Stimulated activated CD4-positive, alpha-beta T cell treated with anti-CD3 and anti-CD28 coated beads, Interleukin-12 subunit alpha, Interleukin-12 subunit beta, amount 100 ng/mL, for 24 hours (primary cell): Measurements from ENCODE around the gene UMODL1.

Experiments
- DNase-seq, 2 experiments: peaks; one replicate each; pipeline ENCODE4 v3.0.0-alpha.2; 2020; ENCODE audit warnings: low read depth in 2 of 2

The UMODL1 gene

GRCh38 chr21:42071146-42071737, at the start of gene UMODL1:
Gene UMODL1 (plus strand): TSS chr21:42071317. CDS start chr21:42071317, 0 bp downstream.
- DNase-seq, result no peak

DNA sequence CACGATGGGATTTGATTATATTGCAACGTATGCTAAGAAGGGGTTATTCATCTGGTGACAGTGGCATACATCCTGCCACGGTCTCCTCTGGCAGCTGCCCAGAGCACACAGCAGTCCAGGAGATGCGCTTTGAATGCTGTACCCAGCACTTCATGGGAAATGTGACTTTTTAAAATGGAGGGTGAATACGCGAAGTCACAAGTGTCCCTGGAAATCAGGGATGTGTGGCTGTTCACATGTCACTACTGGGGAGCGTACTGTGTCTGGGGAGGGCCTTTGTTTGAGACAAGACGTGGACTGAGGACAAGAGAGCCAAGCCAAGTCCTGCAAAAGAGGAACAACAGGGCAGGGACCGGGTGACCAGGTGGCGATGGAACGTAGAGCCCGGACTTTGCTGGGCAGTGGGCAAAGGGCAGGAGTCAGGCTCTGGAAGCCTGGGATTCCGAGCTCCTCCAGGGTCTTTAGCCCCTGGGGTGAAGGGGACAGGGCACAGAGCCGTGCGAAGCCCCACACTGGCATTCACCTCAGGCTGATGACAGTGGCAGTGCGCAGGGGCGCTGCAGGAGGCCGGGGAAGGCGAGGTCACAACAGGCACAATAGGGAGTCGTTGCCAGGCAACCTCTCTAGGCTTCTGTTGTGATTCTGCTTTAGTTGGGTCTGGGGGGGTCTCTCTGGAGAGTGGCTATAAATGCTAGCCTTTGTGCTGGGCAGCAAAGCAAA, 49.6 kb upstream of the UMODL1 start:
- DNase-seq, result no peak

GRCh38 chr21:42022091-42022430, 49.1 kb upstream of the UMODL1 start:
- no peak for DNase-seq

DNA sequence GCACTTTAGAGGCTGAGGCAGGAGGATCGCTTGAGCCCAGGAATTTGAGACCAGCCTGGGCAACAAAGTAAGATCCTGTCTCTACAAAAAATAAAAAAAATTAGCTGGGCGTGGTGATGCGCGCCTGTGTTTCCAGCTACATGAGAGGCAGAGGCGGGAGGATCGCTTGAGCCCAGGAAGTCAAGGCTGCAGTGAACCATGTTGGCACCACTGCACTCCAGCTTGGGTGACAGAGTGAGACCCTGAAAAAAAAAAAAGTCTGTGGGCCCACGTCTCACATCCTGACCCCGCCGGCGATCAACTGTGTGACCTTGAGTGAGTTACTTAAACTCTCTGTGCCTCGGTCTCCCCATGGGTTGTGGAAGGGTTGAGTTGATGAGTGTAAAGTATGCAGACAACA, 48.2 kb upstream of the UMODL1 start:
- no peak for DNase-seq

DNA sequence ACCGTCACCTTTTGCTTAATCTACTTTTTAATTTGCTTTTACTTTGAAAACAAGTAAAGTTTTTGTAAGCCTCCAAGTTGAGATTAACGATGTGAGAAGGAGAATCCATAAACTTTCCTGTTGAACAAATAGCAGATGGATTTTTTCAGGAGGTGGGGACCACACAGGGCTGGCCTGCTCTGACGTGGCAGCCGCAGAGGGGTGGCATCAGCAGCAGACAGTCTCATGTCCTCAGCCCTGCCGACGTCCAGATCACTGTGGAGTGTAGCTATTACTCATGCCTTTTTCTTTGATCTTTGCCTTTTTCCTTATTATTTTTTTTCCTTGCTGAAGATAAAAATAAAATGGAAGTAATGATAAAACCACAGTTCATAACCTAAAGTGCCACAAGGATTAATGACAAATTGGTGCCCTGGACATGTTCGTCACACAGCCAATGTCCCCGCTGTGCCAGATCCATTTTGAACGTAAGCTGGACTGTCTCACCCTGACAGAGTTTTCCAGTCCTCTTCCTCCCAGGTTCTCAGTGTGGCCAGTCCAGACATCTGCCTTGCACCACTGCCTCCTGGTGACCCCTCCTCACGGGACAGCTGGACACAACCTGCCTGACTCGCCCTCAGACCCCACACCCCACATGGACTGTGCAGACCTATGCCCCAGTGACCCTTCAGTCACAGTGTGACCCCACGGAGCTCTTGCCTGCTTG, 45.6 kb upstream of the UMODL1 start:
- no peak for DNase-seq

DNA sequence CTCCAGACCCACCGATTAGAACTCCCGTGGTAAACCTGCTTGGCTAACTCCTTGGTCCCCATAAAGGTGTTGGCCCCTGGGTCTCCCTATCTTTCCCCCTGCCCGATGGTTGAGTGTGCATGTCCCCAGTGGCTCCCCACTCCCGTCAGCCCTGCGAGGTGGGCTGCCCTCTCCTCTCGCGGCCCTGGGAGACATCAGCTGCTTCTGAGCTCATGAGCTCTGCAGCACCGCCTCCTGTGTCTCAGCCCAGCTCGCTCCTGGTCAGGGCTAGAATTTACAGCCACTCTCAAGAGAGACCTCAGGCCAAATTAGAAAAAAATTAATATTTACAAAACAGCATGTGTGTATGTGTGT, 45.1 kb upstream of the UMODL1 start:
- no peak for DNase-seq

GRCh38 chr21:42027085-42027821, 43.9 kb upstream of the UMODL1 start:
- no peak for DNase-seq

DNA sequence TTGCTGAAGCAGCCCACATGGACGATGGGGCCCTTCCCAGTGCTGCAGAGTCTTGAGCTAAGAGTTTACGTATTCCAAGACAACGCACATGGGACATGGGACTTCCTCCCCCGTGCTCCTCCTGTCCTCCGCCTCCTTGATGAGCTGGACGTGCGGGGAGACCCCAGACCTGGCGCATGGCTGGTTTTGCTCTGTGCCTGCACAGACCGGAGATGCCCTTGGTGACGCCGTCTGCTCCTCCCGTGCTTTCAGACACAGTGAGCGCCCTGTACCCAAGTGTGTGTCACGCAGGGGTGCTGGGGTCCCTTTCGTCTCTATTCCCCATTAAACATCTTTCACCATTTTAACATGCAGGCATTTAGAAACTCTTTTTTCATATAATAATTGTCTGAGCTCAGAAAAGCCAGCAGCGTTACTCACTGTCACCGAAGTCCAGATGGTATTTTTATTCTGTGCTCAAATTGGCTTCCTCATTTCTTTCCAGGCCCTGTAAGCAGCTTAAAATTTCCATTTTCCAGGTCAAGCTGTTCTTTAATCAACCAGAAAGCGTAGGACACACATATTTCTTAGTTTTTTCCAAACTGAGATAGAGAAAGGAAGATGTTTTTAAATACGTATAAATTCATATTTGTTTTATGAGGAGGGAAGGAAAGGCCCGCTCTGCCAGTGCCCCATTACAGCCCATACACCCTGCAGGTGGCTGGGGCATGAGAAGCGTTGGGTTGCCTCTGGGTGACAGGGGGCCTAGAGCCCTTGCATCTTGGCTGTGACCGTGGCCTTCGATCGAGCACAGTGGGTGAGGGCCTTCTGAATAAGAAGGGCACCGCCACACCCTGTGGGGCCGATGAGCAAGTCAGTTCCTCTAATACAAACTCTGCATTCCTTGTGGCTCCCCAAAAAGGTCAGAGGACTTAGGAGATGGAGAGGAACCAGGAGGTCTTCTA, 43.0 kb upstream of the UMODL1 start:
- DNase-seq, result no peak

- no peak for DNase-seq
Observed at GRCh38 chr21:42028766-42029425, 42.2 kb upstream of the UMODL1 start.

DNA sequence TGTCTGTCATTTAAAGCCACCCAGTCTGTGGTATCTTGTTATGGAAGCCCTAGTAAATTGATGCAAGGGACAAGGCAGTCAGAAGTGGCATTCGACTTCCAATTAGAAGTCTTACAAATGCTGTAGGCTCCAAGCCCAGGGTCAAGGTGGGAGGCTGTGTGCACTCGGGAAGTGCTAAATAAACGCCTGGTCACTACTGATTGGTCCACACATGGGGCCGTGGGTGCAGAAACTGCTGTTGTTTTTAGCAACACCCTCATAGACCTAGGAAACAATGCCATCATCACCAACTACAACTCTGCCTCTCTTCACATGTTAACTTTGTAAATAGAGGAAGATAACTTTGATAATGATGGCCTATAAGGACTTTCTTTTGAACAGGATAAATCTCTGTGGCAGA, 40.8 kb upstream of the UMODL1 start:
- DNase-seq, result no peak

DNA sequence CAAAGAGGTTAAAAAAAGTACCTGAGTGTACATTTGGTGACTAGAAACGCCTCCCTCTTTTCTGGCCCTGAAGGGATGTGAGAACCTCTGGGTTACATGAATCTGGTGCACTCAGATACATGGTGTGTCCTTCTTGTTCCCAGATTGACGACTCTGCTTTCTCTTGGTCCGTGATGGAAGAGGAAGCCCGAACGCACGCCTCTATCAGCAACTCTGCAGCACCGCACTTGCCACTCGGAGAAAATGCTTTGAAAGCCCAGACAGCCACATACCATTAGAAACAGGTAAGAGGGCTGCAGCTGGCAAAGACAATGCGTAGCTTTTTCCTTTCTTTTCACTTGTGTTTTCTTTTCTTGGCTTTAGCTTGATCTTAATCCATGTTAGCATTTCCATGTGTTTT, 39.9 kb upstream of the UMODL1 start:
- no peak for DNase-seq

GRCh38 chr21:42031816-42032215, 39.3 kb upstream of the UMODL1 start:
- DNase-seq, result no peak

GRCh38 chr21:42032266-42032665, 38.9 kb upstream of the UMODL1 start:
- no peak for DNase-seq

DNA sequence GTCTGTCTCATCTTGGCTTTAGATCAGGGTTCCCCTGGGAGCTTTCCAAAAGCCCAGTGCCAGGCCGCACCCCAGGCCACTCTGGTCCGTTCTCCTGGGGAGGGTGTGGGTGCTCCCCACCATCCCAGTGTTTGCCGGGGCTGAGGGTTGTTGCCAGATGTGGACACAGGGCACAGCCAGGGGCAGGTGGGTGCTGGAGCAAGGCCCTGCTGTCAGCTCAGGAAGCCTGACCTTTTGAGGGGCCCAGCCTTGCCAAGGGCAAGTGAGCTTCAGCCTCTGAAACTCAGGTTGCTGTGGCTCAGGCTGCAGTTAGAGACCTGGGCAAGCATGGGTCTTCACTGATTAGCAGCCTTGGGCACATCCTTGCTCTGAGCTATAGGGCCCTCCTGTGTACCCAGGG, 38.1 kb upstream of the UMODL1 start:
- DNase-seq, result no peak

DNA sequence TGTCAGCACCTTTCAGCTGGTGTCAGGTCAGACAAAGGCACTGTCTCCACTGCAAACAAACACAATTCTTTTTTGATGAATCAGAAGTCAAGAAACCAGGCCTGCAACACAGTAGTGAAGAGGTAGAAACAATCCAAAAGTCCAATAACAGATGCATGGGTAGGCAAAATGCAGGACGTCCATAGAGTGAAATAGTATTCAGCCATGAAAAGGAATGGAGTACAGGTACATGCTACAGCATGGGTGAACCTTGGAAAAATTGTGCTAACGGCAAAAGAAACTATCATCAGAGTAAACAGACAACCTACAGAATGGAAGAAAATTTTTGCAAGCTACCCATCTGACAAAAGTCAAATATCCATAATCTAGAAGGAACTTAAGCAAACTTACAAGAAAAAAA, 34.8 kb upstream of the UMODL1 start:
- no peak for DNase-seq

GRCh38 chr21:42037516-42037915, 33.6 kb upstream of the UMODL1 start:
- no peak for DNase-seq

DNA sequence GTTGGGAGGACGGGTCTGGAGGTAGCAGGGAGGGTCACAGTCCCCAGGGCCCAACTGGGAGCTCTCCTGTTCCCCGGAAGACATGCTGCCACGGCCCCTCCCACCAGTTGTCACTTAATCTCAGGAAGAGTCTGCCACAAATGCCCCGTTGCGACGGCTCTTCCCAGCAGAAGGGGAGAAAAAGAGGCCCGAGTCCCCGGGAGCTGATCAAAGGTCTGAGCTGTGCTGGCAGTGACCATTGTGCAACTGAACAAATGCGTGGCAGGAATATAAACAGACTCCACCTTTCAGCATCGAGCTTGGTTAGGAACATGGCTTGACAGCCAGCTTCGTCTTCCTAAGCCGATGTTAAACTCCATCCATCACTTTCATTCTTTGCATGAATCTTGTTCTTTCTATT, 33.2 kb upstream of the UMODL1 start:
- DNase-seq, result no peak

GRCh38 chr21:42038393-42038792, 32.7 kb upstream of the UMODL1 start:
- DNase-seq, result no peak

GRCh38 chr21:42038826-42039425, 32.2 kb upstream of the UMODL1 start:
- no peak for DNase-seq

DNA sequence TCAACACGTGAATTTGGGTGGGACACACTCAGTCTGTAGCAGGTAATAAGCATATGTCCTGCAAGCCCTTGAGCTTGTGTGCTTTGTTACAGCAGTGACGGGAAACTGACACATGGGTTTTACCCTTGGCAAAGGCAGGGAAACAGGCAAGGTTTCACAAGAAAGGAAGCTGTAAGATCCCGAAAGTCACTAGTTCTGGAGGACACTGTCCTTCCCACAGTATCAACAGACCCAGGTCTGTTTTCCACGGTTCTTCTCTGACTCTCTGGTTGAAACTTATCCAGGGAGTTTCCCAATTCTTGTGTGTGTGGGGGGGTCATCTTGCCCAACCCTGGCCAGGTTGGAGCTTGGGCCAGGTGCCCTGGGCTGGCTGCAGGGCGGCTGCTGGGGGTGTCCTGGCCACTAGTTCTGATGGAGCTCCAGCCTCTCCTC, 31.6 kb upstream of the UMODL1 start:
- DNase-seq, result no peak
